H1 (cell line): ENCODE measurements around the gene PSMB4. TPM values are rescaled to one million over a fixed set of nuclear protein-coding genes. Genes with fewer than 3 reads are reported as not detected.

Source experiments
- CTCF ChIA-PET: fragments of 300-600 bp; sonication (Branson Sonifier 250); formaldehyde crosslinking; loops from one replicate; lab custom pipeline; 2021; ENCODE audit not compliant: partially characterized antibody; lab: Charles Lee
- POLR2A ChIA-PET: fragments of 300-600 bp; sonication (Branson Sonifier 250); formaldehyde crosslinking; loops from one replicate; lab custom pipeline; 2021; ENCODE audit warnings: inconsistent platforms; ENCODE audit not compliant: partially characterized antibody; lab: Charles Lee
- DNase-seq, 2 experiments: peaks; one replicate each; pipeline versions ENCODE4 v3.0.0 to v3.0.0-alpha.2; 2010 to 2022; ENCODE audit warnings: low spot score in 2 of 2, low read depth in 1 of 2, mixed read lengths in 1 of 2
- FAIRE-seq: peaks from 2 replicates; lab custom pipeline; 2011; peaks lifted over from hg19 to GRCh38; lab: Jason Lieb, UNC
- H2AFZ ChIP-seq: 2 replicates; pipeline ENCODE4 v1.8.1; 2012; ENCODE audit warnings: low read length, inconsistent platforms
- H2AK5ac ChIP-seq: 2 replicates; pipeline ENCODE4 v1.6.1; 2013; ENCODE audit warnings: low read depth, low read length
- H2BK120ac ChIP-seq: replicated peaks from 2 replicates; pipeline ENCODE3; 2013; ENCODE audit warnings: low read depth, low read length, inconsistent platforms
- H2BK12ac ChIP-seq: 2 replicates; pipeline ENCODE4 v1.6.1; 2013; ENCODE audit warnings: low read depth, low read length
- H2BK15ac ChIP-seq: 2 replicates; pipeline ENCODE4 v1.6.1; 2013; ENCODE audit warnings: low read length
- H2BK20ac ChIP-seq: 2 replicates; pipeline ENCODE4 v1.6.1; 2013; ENCODE audit warnings: low read length
- H2BK5ac ChIP-seq: 2 replicates; pipeline ENCODE4 v1.6.1; 2013; ENCODE audit warnings: low read depth, low read length
- H3K14ac ChIP-seq: 2 replicates; pipeline ENCODE4 v1.6.1; 2013; ENCODE audit warnings: inconsistent platforms; ENCODE audit not compliant: insufficient read length
- H3K18ac ChIP-seq: 2 replicates; pipeline ENCODE4 v1.6.1; 2013; ENCODE audit warnings: low read length; ENCODE audit errors: extremely low read depth
- H3K23ac ChIP-seq: 2 replicates; pipeline ENCODE4 v1.6.1; 2013; ENCODE audit warnings: inconsistent platforms; ENCODE audit not compliant: insufficient read length
- H3K23me2 ChIP-seq: 2 replicates; pipeline ENCODE4 v1.6.1; 2013; ENCODE audit warnings: low read depth, low read length
- H3K27ac ChIP-seq: 2 replicates; pipeline ENCODE4 v1.6.1; 2011; ENCODE audit warnings: low read depth, low read length, inconsistent platforms
- H3K27me3 ChIP-seq, 4 experiments: replicated peaks in 1 of 4; 1 replicate in 1 of 4; 2 replicates in 3 of 4; pipeline versions ENCODE4 v1.6.1 to v1.8.1; 2011 to 2013; ENCODE audit warnings: low read length in 3 of 4, mild to moderate bottlenecking in 3 of 4, inconsistent platforms in 2 of 4, mixed read lengths in 2 of 4, moderate library complexity in 1 of 4; ENCODE audit not compliant: control insufficient read depth in 3 of 4, insufficient read depth in 3 of 4; ENCODE audit errors: extremely low read depth in 1 of 4
- H3K36me3 ChIP-seq, 4 experiments: 2 replicates each; pipeline versions ENCODE4 v1.6.1 to v1.8.1; 2011 to 2013; ENCODE audit warnings: mild to moderate bottlenecking in 4 of 4, low read length in 3 of 4, moderate library complexity in 2 of 4, control low read depth in 1 of 4, inconsistent platforms in 1 of 4; ENCODE audit not compliant: insufficient read depth in 4 of 4, control insufficient read depth in 2 of 4
- H3K4ac ChIP-seq: replicated peaks from 2 replicates; pipeline ENCODE3; 2013; ENCODE audit warnings: low read length, low read depth, mixed read lengths, inconsistent platforms; ENCODE audit not compliant: insufficient read length
- H3K4me1 ChIP-seq, 4 experiments: replicated peaks in 1 of 4; 1 replicate in 1 of 4; 2 replicates in 3 of 4; pipeline versions ENCODE4 v1.6.1 to v1.8.1; 2011 to 2013; ENCODE audit warnings: low read length in 3 of 4, inconsistent platforms in 2 of 4, mixed read lengths in 1 of 4; ENCODE audit not compliant: insufficient read depth in 4 of 4, control insufficient read depth in 3 of 4
- H3K4me2 ChIP-seq, 2 experiments: 2 replicates each; pipeline versions ENCODE4 v1.6.1 to v1.8.1; 2011 to 2013; ENCODE audit warnings: low read depth in 2 of 2, low read length in 2 of 2, control low read depth in 1 of 2, inconsistent platforms in 1 of 2, mild to moderate bottlenecking in 1 of 2; ENCODE audit not compliant: insufficient read depth in 1 of 2
- H3K4me3 ChIP-seq, 4 experiments: fragments of 200-600, 300-600 bp in 1 of 4; sonication (generic), shearing (Covaris generic), sonication (Bioruptor Twin) in 1 of 4; 2 replicates each; pipeline versions ENCODE4 v1.5.1 to v1.8.1; 2011 to 2016; ENCODE audit warnings: low read length in 4 of 4, low read depth in 3 of 4, control low read depth in 2 of 4, inconsistent platforms in 2 of 4, mild to moderate bottlenecking in 2 of 4, mixed read lengths in 1 of 4, moderate library complexity in 1 of 4; ENCODE audit not compliant: insufficient read depth in 2 of 4; ENCODE audit errors: extremely low read depth in 1 of 4
- H3K56ac ChIP-seq: replicated peaks from 2 replicates; pipeline ENCODE3; 2013; ENCODE audit warnings: low read depth, mild to moderate bottlenecking, mixed read lengths, low read length, inconsistent platforms; ENCODE audit not compliant: insufficient read length
- H3K79me1 ChIP-seq: 2 replicates; pipeline ENCODE4 v1.6.1; 2013; ENCODE audit warnings: low read depth, low read length, control low read depth
- H3K79me2 ChIP-seq, 2 experiments: 2 replicates each; pipeline versions ENCODE4 v1.6.1 to v1.8.1; 2012 to 2013; ENCODE audit warnings: low read length in 2 of 2, mild to moderate bottlenecking in 2 of 2, inconsistent platforms in 1 of 2; ENCODE audit not compliant: insufficient read depth in 2 of 2, control insufficient read depth in 1 of 2
- H3K9ac ChIP-seq, 4 experiments: replicated peaks in 1 of 4; 1 replicate in 1 of 4; 2 replicates in 3 of 4; pipeline versions ENCODE4 v1.6.1 to v1.8.1; 2011 to 2013; ENCODE audit warnings: low read depth in 3 of 4, low read length in 3 of 4, control low read depth in 2 of 4, mild to moderate bottlenecking in 2 of 4, moderate library complexity in 2 of 4, inconsistent platforms in 1 of 4; ENCODE audit errors: extremely low read depth in 1 of 4
- H3K9me3 ChIP-seq, 2 experiments: 2 replicates each; pipeline versions ENCODE4 v1.6.1 to v1.8.1; 2012 to 2013; ENCODE audit warnings: mild to moderate bottlenecking in 2 of 2, moderate library complexity in 2 of 2, control low read depth in 1 of 2, inconsistent platforms in 1 of 2, low read depth in 1 of 2, low read length in 1 of 2, mixed read lengths in 1 of 2; ENCODE audit not compliant: insufficient read depth in 2 of 2
- H4K20me1 ChIP-seq, 2 experiments: replicated peaks in 1 of 2; 2 replicates each; pipeline versions ENCODE3 to v1.8.1; 2011 to 2013; ENCODE audit warnings: inconsistent platforms in 2 of 2, low read length in 2 of 2, mild to moderate bottlenecking in 1 of 2; ENCODE audit not compliant: insufficient read depth in 2 of 2, control insufficient read depth in 1 of 2
- H4K5ac ChIP-seq: 2 replicates; pipeline ENCODE4 v1.6.1; 2013; ENCODE audit warnings: low read length, low read depth, mixed read lengths, inconsistent platforms; ENCODE audit not compliant: insufficient read length
- H4K8ac ChIP-seq: 2 replicates; pipeline ENCODE4 v1.8.0; 2013; ENCODE audit warnings: mild to moderate bottlenecking, moderate library complexity, low read length, inconsistent platforms; ENCODE audit not compliant: insufficient read depth; ENCODE audit errors: extremely low read depth
- H4K91ac ChIP-seq: replicated peaks from 2 replicates; pipeline ENCODE3; 2013; ENCODE audit warnings: low read length, mixed read lengths, inconsistent platforms; ENCODE audit not compliant: insufficient read length
- CBX8 ChIP-seq: fragments of 300-800, 300-1000 bp; sonication (generic); IDR thresholded peaks from 2 replicates; pipeline ENCODE4 v1.7.1; 2016; ENCODE audit warnings: low read depth, low read length, borderline replicate concordance
- CTBP2 ChIP-seq: IDR thresholded peaks from 2 replicates; pipeline ENCODE4 v1.7.0; 2011; ENCODE audit warnings: borderline replicate concordance, mild to moderate bottlenecking, moderate library complexity, mixed read lengths, low read length; ENCODE audit not compliant: insufficient read depth, insufficient read length
- JUN ChIP-seq: IDR thresholded peaks from 2 replicates; pipeline ENCODE4 v1.6.1; 2011; ENCODE audit warnings: low read depth, mild to moderate bottlenecking, improper control_type of control experiment, low read length
- NANOG ChIP-seq: IDR thresholded peaks from 2 replicates; pipeline ENCODE4 v1.6.1; 2011; ENCODE audit warnings: low read length, low read depth, mild to moderate bottlenecking, inconsistent platforms; ENCODE audit not compliant: insufficient read depth, poor library complexity, severe bottlenecking
- WGBS, 2 experiments: shearing (Covaris generic) in 1 of 2; methylation state at CpG; one replicate each; pipeline versions ENCODE4 v1.1.6 to v1.1.7; 2013 to 2015; ENCODE audit warnings: low lambda C conversion rate in 2 of 2, mixed read lengths in 2 of 2, inconsistent platforms in 1 of 2, low coverage in 1 of 2, missing lambda C conversion rate in 1 of 2; ENCODE audit not compliant: insufficient replicate concordance in 2 of 2, insufficient coverage in 1 of 2, insufficient read length in 1 of 2; ENCODE audit errors: extremely low coverage in 1 of 2, missing lambda C conversion rate in 1 of 2; 5-methylcytosine and 5-hydroxymethylcytosine counted together
- polyA plus RNA-seq, 7 experiments: library from polyadenylated mRNA; depleted of rRNA in 3 of 7; stranded (reverse) in 5 of 7; unstranded in 2 of 7; fragments of >200 nt in 5 of 7; fragments of 200-250 nt in 2 of 7; gene quantifications; 1 replicate in 5 of 7; 2 replicates in 1 of 7; 4 replicates in 1 of 7; pipeline versions ENCODE4 v1.2.1 to v1.2.3, GENCODE V29; 2011 to 2013; ENCODE audit warnings: missing spikeins in 2 of 7, mixed read lengths in 2 of 7
- total RNA-seq: library from RNA; stranded (reverse); fragmentation: NEBNext Ultra II Directional; extraction: Animal tissue kit (Norgen Biotek cat#: 25700); gene quantifications from 2 replicates; pipeline ENCODE4 v1.2.1, GENCODE V29; 2021

PSMB4 gene
- total and polyA plus RNA-seq, 2 of the 8 experiments (the other 6 are each of a cell fraction or from before 2014, with no cell fraction given), result 430 to 1,098 TPM

- H3K23ac ChIP-seq, result no peak overlapping the region
- H4K91ac ChIP-seq, result no peak overlapping the region
- no peak overlapping the region for H2AFZ ChIP-seq
- FAIRE-seq (no peak), DNase-seq (no peak)
- no peak overlapping the region for H4K8ac ChIP-seq
- no peak overlapping the region for H2BK5ac ChIP-seq
- no peaks in the 10 kb centered on the region for H3K9me3 ChIP-seq
- H3K4me1 ChIP-seq, result no peaks in the 10 kb centered on the region
- H3K9ac ChIP-seq, result no peak overlapping the region
- WGBS, 2 experiments, result 93% methylated on average over 3 of the region's 3 CpGs; no CpG with 5 or more reads in 1 of the 2 experiments
- H3K14ac ChIP-seq, result no peak overlapping the region
- H3K36me3 ChIP-seq, result peaks cover 5 to 64% (median 37%) of the 10 kb centered on the region in 4 experiments; a peak in 7 of 8 replicates
- H3K4ac ChIP-seq, result no peak overlapping the region
- CTCF ChIA-PET, result interaction anchor here (0.6 to 2.3 kb wide), 8 partner anchors 12 to 317 kb away, joined by 3 to 10 read pairs (median 4); no protein-coding TSS in a partner anchor
- H4K20me1 ChIP-seq, result peaks cover 0 to 2% of the 10 kb centered on the region in 2 experiments
- H3K18ac ChIP-seq, result no peak overlapping the region
- H3K4me3 ChIP-seq, result no peak overlapping the region
- no peak overlapping the region for H3K56ac ChIP-seq
- H3K4me2 ChIP-seq, result no peak overlapping the region
- H3K27me3 ChIP-seq, result no peaks in the 10 kb centered on the region
- H2BK15ac ChIP-seq, result no peak overlapping the region
- no peak overlapping the region for H2BK12ac ChIP-seq
- H3K27ac ChIP-seq, result no peak overlapping the region
- no peaks in the 10 kb centered on the region for H3K79me2 ChIP-seq
- H3K79me1 ChIP-seq, result no peaks in the 10 kb centered on the region
- H2BK120ac ChIP-seq, result no peak overlapping the region
- H2AK5ac ChIP-seq, result no peak overlapping the region
- TF ChIP-seq NANOG, result no peak
- TF ChIP-seq JUN, result no peak
- no peak for TF ChIP-seq CBX8
- TF ChIP-seq CTBP2, result no peak
- POLR2A ChIA-PET, result interaction anchor here (0.6 to 1.9 kb wide), 5 partner anchors 14 to 137 kb away, joined by 3 to 5 read pairs (median 3); no protein-coding TSS in a partner anchor
- no peak overlapping the region for H2BK20ac ChIP-seq
- H3K23me2 ChIP-seq, result no peaks in the 10 kb centered on the region
- H4K5ac ChIP-seq, result no peak overlapping the region
These were observed 18.7 kb downstream of the PSMB4 start for GRCh38 chr1:151418081-151418480.
